GM12875 (cell line): ENCODE results near the gene RPS15.

Source experiments
- H3K4me3 ChIP-seq: one replicate; pipeline ENCODE4 v1.5.1; 2011; ENCODE audit warnings: low read depth, low read length, control low read depth
- TF ChIP-seq, protein P1 (sequence below): IDR thresholded peaks from 2 replicates; pipeline ENCODE4 v1.5.1; 2011; ENCODE audit warnings: low read depth, mild to moderate bottlenecking, control low read depth, inconsistent platforms, low read length, moderate library complexity, borderline replicate concordance; ENCODE audit not compliant: insufficient read depth

The RPS15 gene

DNA sequence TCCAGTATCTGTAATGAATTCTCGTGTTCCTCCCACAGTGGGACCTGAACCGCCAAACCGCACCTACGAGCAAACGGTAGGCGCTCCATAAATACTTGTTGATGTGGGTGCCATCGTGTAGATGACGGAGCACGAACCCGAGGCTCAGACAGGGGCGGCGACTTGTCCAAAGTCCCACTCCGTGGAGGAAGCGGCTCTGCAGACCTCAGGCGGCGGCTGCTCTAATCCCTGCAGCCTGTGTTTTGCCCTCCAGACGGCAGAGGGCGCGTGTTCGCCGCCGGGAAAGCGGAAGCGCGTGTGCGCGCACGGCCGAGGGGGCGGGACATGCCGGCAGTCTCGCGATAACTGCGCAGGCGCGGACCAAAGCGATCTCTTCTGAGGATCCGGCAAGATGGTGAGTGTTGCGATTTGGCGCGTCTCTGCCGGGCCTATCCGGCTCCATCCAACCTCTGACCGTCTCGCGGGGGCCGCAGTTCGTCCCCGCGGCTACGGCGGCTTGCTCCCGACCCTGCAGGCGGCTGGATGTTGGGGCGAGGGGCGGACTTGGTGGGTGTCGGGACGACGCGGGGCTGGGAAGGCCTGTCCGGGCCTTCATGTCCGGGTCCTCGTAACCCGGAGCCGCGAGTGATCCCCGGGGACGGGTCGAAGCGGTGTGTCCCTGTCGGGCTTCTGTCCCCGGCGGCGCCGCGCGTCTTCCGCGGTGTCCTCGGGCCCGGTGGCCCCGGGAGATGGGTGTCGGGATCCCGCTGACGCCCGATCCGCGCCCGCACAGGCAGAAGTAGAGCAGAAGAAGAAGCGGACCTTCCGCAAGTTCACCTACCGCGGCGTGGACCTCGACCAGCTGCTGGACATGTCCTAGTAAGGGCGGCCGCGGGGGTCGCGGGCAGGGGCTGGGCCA lies at the start of gene RPS15:
RPS15 (plus strand) TSS at position 362 of the 898 bp plus-strand sequence; CDS start at position 392, 30 bp downstream.
- TF ChIP-seq, protein P1, sequence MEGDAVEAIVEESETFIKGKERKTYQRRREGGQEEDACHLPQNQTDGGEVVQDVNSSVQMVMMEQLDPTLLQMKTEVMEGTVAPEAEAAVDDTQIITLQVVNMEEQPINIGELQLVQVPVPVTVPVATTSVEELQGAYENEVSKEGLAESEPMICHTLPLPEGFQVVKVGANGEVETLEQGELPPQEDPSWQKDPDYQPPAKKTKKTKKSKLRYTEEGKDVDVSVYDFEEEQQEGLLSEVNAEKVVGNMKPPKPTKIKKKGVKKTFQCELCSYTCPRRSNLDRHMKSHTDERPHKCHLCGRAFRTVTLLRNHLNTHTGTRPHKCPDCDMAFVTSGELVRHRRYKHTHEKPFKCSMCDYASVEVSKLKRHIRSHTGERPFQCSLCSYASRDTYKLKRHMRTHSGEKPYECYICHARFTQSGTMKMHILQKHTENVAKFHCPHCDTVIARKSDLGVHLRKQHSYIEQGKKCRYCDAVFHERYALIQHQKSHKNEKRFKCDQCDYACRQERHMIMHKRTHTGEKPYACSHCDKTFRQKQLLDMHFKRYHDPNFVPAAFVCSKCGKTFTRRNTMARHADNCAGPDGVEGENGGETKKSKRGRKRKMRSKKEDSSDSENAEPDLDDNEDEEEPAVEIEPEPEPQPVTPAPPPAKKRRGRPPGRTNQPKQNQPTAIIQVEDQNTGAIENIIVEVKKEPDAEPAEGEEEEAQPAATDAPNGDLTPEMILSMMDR: peak; percentile 99
- H3K4me3 ChIP-seq: peak within 1 kb of the TSS; percentile 77

- TF ChIP-seq, protein P1: no peak
- no peak overlapping the region for H3K4me3 ChIP-seq
Measured at GRCh38 chr19:1388637-1389026, 49.6 kb upstream of the RPS15 start.

GRCh38 chr19:1389033-1389940 lies 48.9 kb upstream of the RPS15 start:
- TF ChIP-seq, protein P1: no peak
- H3K4me3 ChIP-seq: no peak overlapping the region

DNA sequence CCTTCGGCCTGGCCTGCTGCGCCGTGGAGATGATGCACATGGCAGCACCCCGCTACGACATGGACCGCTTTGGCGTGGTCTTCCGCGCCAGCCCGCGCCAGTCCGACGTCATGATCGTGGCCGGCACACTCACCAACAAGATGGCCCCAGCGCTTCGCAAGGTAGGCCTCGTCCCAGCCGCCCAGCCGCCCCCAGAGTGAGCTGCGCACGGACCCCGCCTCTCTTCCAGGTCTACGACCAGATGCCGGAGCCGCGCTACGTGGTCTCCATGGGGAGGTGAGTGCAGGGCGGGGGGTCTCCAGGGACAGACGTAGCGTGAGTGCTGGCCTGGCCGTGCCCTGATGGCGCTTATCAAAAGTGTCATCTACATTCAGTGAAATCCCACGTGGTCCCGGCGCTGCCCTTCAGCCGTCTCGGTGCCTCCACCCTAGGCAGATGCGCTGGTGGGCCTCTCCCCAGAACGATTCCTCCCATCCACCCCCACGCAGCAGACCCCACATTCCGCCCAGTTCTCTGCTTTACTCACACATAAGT lies 47.2 kb upstream of the RPS15 start:
- TF ChIP-seq, protein P1: no peak

GRCh38 chr19:1392407-1392806 lies 45.8 kb upstream of the RPS15 start:
- TF ChIP-seq, protein P1: no peak
- no peak overlapping the region for H3K4me3 ChIP-seq

More for the DNA sequence above, 47.2 kb upstream of the RPS15 start:
- no peak overlapping the region for H3K4me3 ChIP-seq

GRCh38 chr19:1392939-1393530 lies 45.2 kb upstream of the RPS15 start:
- TF ChIP-seq, protein P1: no peak
- no peak overlapping the region for H3K4me3 ChIP-seq
